Activated T-cell treated with anti-CD3 and anti-CD28 coated beads, Interleukin-2, amount 50 U/mL, for 24 hours (primary cell): ENCODE data around the gene FANCF.

Source experiments
- DNase-seq: peaks from one replicate; pipeline ENCODE4 v3.0.0-alpha.2; 2020
- H3K27ac Mint-ChIP-seq: 2 replicates; pipeline ENCODE4 v1.8.0; 2020; ENCODE audit warnings: mild to moderate bottlenecking, mixed read lengths
- H3K27me3 Mint-ChIP-seq: 2 replicates; pipeline ENCODE4 v1.8.0; 2020; ENCODE audit warnings: mixed read lengths
- H3K36me3 Mint-ChIP-seq: 2 replicates; pipeline ENCODE4 v1.8.0; 2020; ENCODE audit warnings: low read depth, mixed read lengths
- H3K4me1 Mint-ChIP-seq: 2 replicates; pipeline ENCODE4 v1.8.0; 2020; ENCODE audit warnings: low read depth, mixed read lengths
- H3K4me3 Mint-ChIP-seq: 2 replicates; pipeline ENCODE4 v1.8.0; 2020; ENCODE audit warnings: mild to moderate bottlenecking, moderate library complexity, mixed read lengths
- H3K9me3 Mint-ChIP-seq: 2 replicates; pipeline ENCODE4 v1.8.0; 2020; ENCODE audit warnings: mixed read lengths

FANCF gene

DNA sequence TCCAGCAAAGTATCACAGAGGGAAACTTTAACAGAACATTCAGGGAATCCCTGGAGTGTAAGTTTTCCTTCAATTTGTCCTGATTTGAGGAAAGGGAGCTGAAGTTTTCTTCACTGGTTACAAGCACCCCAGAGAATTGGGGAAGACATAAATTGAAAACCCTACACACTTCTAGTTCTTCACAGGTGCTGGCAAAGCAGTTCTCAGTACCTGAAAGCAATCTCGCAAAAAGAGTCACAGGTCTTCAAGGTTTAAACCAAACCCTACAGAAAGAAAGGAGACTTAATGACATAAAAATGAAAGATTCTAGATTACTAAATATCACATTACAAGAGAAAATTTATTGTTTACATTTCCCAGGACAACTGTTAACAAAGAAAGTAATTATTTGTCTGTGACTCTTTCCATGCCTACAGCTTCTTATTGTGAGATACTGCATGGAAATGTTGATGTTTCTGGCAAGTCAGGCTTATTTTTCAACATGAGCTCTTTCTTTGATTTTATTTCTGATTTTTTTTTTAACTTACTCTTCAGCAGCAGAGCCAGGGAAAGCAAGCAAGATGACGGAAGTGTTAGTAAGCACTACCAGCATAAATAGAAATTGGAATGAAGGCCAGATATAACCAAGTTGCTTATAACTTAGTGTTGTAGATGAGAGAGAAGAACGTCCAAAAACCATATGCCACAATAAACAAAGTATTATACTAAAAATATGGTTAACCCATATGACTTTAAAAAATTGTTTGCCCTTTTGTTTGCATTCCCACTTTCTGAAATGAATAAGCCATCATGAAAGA, 44.1 kb downstream of the FANCF start:
- Mint-ChIP-seq H3K36me3 (no peaks in the 10 kb centered on the region), H3K4me3 (no peak overlapping the region), H3K27me3 (no peaks in the 10 kb centered on the region), H3K4me1 (peaks cover 3% of the 10 kb centered on the region), H3K27ac (no peak overlapping the region), H3K9me3 (no peaks in the 10 kb centered on the region)
- DNase-seq: no peak

DNA sequence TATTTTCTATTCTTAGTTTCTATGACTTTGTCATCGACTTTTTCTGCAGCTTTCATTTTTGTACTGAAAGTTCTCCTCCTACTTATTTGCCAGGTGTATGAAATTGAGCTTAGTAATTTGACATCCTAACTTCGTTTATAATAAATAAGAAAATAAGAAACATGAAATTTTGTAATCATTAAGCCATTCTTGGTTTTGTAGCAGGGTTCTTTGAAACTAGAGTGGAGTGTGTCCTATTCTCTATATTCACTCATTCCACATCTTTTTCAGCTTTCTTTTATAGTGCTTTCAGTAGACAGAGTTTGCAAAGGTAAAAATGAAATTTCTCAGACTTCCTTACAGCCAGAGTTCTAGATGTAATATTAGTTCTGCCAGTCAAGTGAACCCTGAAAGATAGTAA, 47.8 kb downstream of the FANCF start:
- no peaks in the 10 kb centered on the region for H3K27me3 Mint-ChIP-seq
- no peak for DNase-seq
- no peaks in the 10 kb centered on the region for H3K9me3 Mint-ChIP-seq
- H3K27ac Mint-ChIP-seq: no peak overlapping the region
- no peak overlapping the region for H3K4me3 Mint-ChIP-seq
- H3K36me3 Mint-ChIP-seq: no peaks in the 10 kb centered on the region
- H3K4me1 Mint-ChIP-seq: peaks cover 3% of the 10 kb centered on the region
